K562 (cell line): Measurements from ENCODE around the gene IBA57. TPM values are rescaled to one million over a fixed set of nuclear protein-coding genes. Genes with fewer than 3 reads are reported as not detected.

Experiments used
- ATAC-seq: fragments of 200-7000 bp; cut with Tn5 transposase; 3 replicates; pipeline ENCODE4 v1.9.1; 2020; ENCODE audit warnings: moderate library complexity
- BruUV-seq: library from RNA; stranded (reverse); fragments of 400-500 nt; replicated peaks from 2 replicates; lab custom pipeline; 2021; lab: Mats Ljungman, UMichigan
- CTCF ChIA-PET: fragments of 300-600 bp; formaldehyde crosslinking; extraction: SDS; loops from one replicate; lab custom pipeline; 2021; ENCODE audit warnings: low intra/inter-chr PET ratio; lab: Yijun Ruan, JAX
- POLR2A ChIA-PET: fragments of 300-600, 350-650 bp; sonication (Branson Sonifier 250); formaldehyde crosslinking; extraction: SDS; loops from one replicate; lab custom pipeline; 2021; ENCODE audit warnings: antibody characterized with exemption, inconsistent platforms; lab: Yijun Ruan, JAX
- DNase-seq, 4 experiments: peaks; one replicate each; pipeline versions ENCODE4 v3.0.0 to v3.0.0-alpha.2; 2011 to 2018; ENCODE audit warnings: low spot score in 3 of 4, mixed read lengths in 3 of 4; ENCODE audit errors: extremely low read depth in 1 of 4
- FAIRE-seq: peaks from 2 replicates; lab custom pipeline; 2011; peaks lifted over from hg19 to GRCh38; lab: Jason Lieb, UNC
- H2AFZ ChIP-seq: 2 replicates; pipeline ENCODE4 v1.6.0; 2011; ENCODE audit warnings: low read depth, low read length, control low read depth, inconsistent platforms
- H3K27ac ChIP-seq: fragments of 200-600 bp; 3 replicates; pipeline ENCODE4 v1.8.0; 2011; ENCODE audit warnings: low read depth, mild to moderate bottlenecking, control low read depth, inconsistent platforms, low read length, moderate library complexity, mixed read lengths; ENCODE audit errors: extremely low read depth
- H3K27me3 ChIP-seq, 2 experiments: fragments of 300-600 bp in 1 of 2; 2 replicates in 1 of 2; 3 replicates in 1 of 2; pipeline versions ENCODE4 v1.6.0 to v1.8.0; 2011; ENCODE audit warnings: inconsistent platforms in 2 of 2, low read length in 2 of 2, mild to moderate bottlenecking in 1 of 2, mixed read lengths in 1 of 2, moderate library complexity in 1 of 2; ENCODE audit not compliant: control insufficient read depth in 2 of 2, insufficient read depth in 2 of 2
- H3K36me3 ChIP-seq: fragments of 300-600 bp; 3 replicates; pipeline ENCODE4 v1.8.0; 2011; ENCODE audit warnings: mild to moderate bottlenecking, low read length, inconsistent platforms; ENCODE audit not compliant: control insufficient read depth, insufficient read depth
- H3K4me1 ChIP-seq, 2 experiments: fragments of 200-600 bp in 1 of 2; replicated peaks in 1 of 2; 2 replicates in 1 of 2; 3 replicates in 1 of 2; pipeline versions ENCODE4 v1.5.1 to v1.8.0; 2011; ENCODE audit warnings: inconsistent platforms in 2 of 2, low read length in 2 of 2, mild to moderate bottlenecking in 1 of 2, mixed read lengths in 1 of 2, moderate library complexity in 1 of 2; ENCODE audit not compliant: control insufficient read depth in 2 of 2, insufficient read depth in 2 of 2
- H3K4me2 ChIP-seq: 2 replicates; pipeline ENCODE4 v1.6.1; 2011; ENCODE audit warnings: low read length, control low read depth, inconsistent platforms, mixed read lengths; ENCODE audit not compliant: insufficient read depth
- H3K4me3 ChIP-seq: fragments of 200-600 bp; sonication (generic), shearing (Covaris generic); 2 replicates; pipeline ENCODE4 v1.5.1; 2016; ENCODE audit warnings: control low read depth, inconsistent platforms
- H3K79me2 ChIP-seq: fragments of 200-600 bp; 3 replicates; pipeline ENCODE4 v1.8.0; 2011; ENCODE audit warnings: low read length, inconsistent platforms; ENCODE audit not compliant: control insufficient read depth, insufficient read depth
- H3K9ac ChIP-seq, 2 experiments: 2 replicates each; pipeline versions ENCODE4 v1.6.0 to v1.6.1; 2011; ENCODE audit warnings: low read depth in 2 of 2, low read length in 2 of 2, control low read depth in 1 of 2, inconsistent platforms in 1 of 2, mild to moderate bottlenecking in 1 of 2, mixed read lengths in 1 of 2; ENCODE audit not compliant: insufficient read depth in 1 of 2
- H3K9me1 ChIP-seq: one replicate; pipeline ENCODE4 v1.6.0; 2011; ENCODE audit warnings: inconsistent platforms, mild to moderate bottlenecking, low read length, moderate library complexity; ENCODE audit not compliant: control insufficient read depth, insufficient read depth
- H3K9me3 ChIP-seq: replicated peaks from 2 replicates; pipeline ENCODE4 v1.5.1; 2011; ENCODE audit warnings: low read depth, low read length, inconsistent platforms; ENCODE audit not compliant: control insufficient read depth, insufficient read depth
- H4K20me1 ChIP-seq: replicated peaks from 2 replicates; pipeline ENCODE4 v1.6.1; 2011; ENCODE audit warnings: low read length, inconsistent platforms, mixed read lengths; ENCODE audit not compliant: control insufficient read depth, insufficient read depth
- ARID4B ChIP-seq: sonication (generic); formaldehyde crosslinking; IDR thresholded peaks from 2 replicates; pipeline ENCODE4 v1.8.0; 2022; ENCODE audit warnings: mild to moderate bottlenecking, missing genetic modification reagents
- E2F4 ChIP-seq: sonication (generic); formaldehyde crosslinking; IDR thresholded peaks from 2 replicates; pipeline ENCODE4 v1.8.0; 2022; ENCODE audit warnings: mild to moderate bottlenecking, low read depth, missing genetic modification reagents
- MNT ChIP-seq, 2 experiments: fragments of 450-650 bp; conservative IDR thresholded peaks; 2 replicates each; pipeline ENCODE4 v1.6.1; 2017; ENCODE audit warnings: mild to moderate bottlenecking in 2 of 2, moderate library complexity in 2 of 2
- NELFE ChIP-seq: IDR thresholded peaks from 2 replicates; pipeline ENCODE4 v1.6.1; 2011; ENCODE audit warnings: mild to moderate bottlenecking; ENCODE audit not compliant: insufficient read depth, insufficient read length
- NRF1 ChIP-seq, 2 experiments: fragments of 450-650 bp; IDR thresholded peaks in 1 of 2; conservative IDR thresholded peaks in 1 of 2; 2 replicates each; pipeline ENCODE4 v1.6.1; 2014; ENCODE audit warnings: mild to moderate bottlenecking in 2 of 2
- POLR2A ChIP-seq: fragments of 450-650 bp; conservative IDR thresholded peaks from 2 replicates; pipeline ENCODE4 v1.6.1; 2016
- PTBP1 ChIP-seq: fragments of 200-400 bp; formaldehyde crosslinking; IDR thresholded peaks from 2 replicates; pipeline ENCODE4 v1.6.1; 2017; ENCODE audit warnings: low read depth, low read length
- RBM15 ChIP-seq: fragments of 200-400 bp; formaldehyde crosslinking; IDR thresholded peaks from 2 replicates; pipeline ENCODE4 v1.6.1; 2018; ENCODE audit warnings: mild to moderate bottlenecking, low read length, moderate library complexity; ENCODE audit not compliant: insufficient read depth
- SIN3A ChIP-seq, 2 experiments: fragments of 150-350 bp in 1 of 2; IDR thresholded peaks; 2 replicates each; pipeline ENCODE4 v1.6.1; 2011 to 2016; ENCODE audit warnings: borderline replicate concordance in 2 of 2, low read depth in 2 of 2, low read length in 2 of 2, mild to moderate bottlenecking in 2 of 2, moderate library complexity in 2 of 2; ENCODE audit not compliant: control insufficient read depth in 1 of 2
- SMAD2 ChIP-seq: fragments of 150-350 bp; IDR thresholded peaks from 2 replicates; pipeline ENCODE4 v1.6.1; 2014; ENCODE audit warnings: low read depth, mild to moderate bottlenecking, low read length
- ZBTB7A ChIP-seq: IDR thresholded peaks from 2 replicates; pipeline ENCODE4 v1.6.1; 2011; ENCODE audit warnings: low read depth, mild to moderate bottlenecking, low read length, moderate library complexity, borderline replicate concordance; ENCODE audit not compliant: control insufficient read depth
- ZNF384 ChIP-seq: IDR thresholded peaks from 2 replicates; pipeline ENCODE4 v1.6.1; 2012; ENCODE audit warnings: low read depth, low read length, improper control_type of control experiment
- WGBS: fragments of 100-300 bp; shearing (Covaris generic); methylation state at CpG from one replicate; pipeline ENCODE4 v1.1.6; 2016; ENCODE audit warnings: low coverage, mixed read lengths; ENCODE audit not compliant: insufficient coverage; ENCODE audit errors: missing lambda C conversion rate; 5-methylcytosine and 5-hydroxymethylcytosine counted together
- in situ Hi-C: fragments of 300-500 bp; cut with MboI; formaldehyde crosslinking; loops from 4 replicates; pipeline ENCODE4 v1.15.0; 2018; ENCODE audit warnings: inconsistent platforms, mixed read lengths
- intact Hi-C: fragments of 100-400 bp; cut with micrococcal nuclease; formaldehyde crosslinking; loops from 2 replicates; pipeline ENCODE4 v1.14.2; 2022
- polyA plus RNA-seq, 8 experiments: library from polyadenylated mRNA; depleted of rRNA in 4 of 8; stranded (reverse) in 5 of 8; unstranded in 3 of 8; fragments of >200 nt; fragmentation: Nextera tagmentation in 2 of 8; fragmentation: Illumina TruSeq in 1 of 8; extraction: Ambion mirVana in 2 of 8; extraction: Trizol in 1 of 8; gene quantifications; 2 replicates each; pipeline versions ENCODE4 v1.2.1 to v1.2.3, GENCODE V29; 2011 to 2014; ENCODE audit warnings: inconsistent platforms in 1 of 8, missing spikeins in 1 of 8
- total RNA-seq, 7 experiments: library from RNA; depleted of rRNA in 6 of 7; stranded (reverse); fragments of >200 nt in 6 of 7; fragmentation: Illumina TruSeq in 2 of 7; extraction: Trizol in 2 of 7; gene quantifications; 2 replicates each; pipeline versions ENCODE4 v1.2.1 to v1.2.3, GENCODE V29; 2011 to 2021; ENCODE audit warnings: low replicate concordance in 1 of 7

The IBA57 gene
- total and polyA plus RNA-seq, 9 of the 15 experiments (the other 6 are each of a cell fraction or from before 2014, with no cell fraction given) = 0.77 to 15.5 (median 2.7) TPM

GRCh38 chr1:228144193-228144992 is 21.2 kb upstream of the IBA57 start (continued):
- no peak for TF ChIP-seq PTBP1
- TF ChIP-seq POLR2A = no peak
- 0 out of 4 replicates have a peak, but pooled peaks of 1 of the 2 experiments have one; percentile 18 for TF ChIP-seq MNT (conservative IDR thresholded peaks at IDR 0.05)
- TF ChIP-seq SIN3A (IDR thresholded peaks at IDR 0.05; ENCODE audit: borderline replicate concordance in 2 of 2, control insufficient read depth in 1 of 2, low read depth in 2 of 2, low read length in 2 of 2) = no peak
- no peak for TF ChIP-seq ZNF384

GRCh38 chr1:228144993-228145343 is 20.6 kb upstream of the IBA57 start:
- FAIRE-seq (peak; percentile 70), DNase-seq (no peak), ATAC-seq (no peak)
- in situ Hi-C loops (no loop called here), intact Hi-C loops (loop anchor here (1.0 kb wide), 1 partner anchor 19 kb away; no protein-coding TSS in a partner anchor)
- Histone ChIP-seq H3K27me3 (no peaks in the 10 kb centered on the region), H3K4me2 (peak overlapping the region; percentile 74), H3K27ac (peak overlapping the region; percentile 58), H3K9me3 (no peaks in the 10 kb centered on the region), H3K4me1 (peaks cover 67 to 98% of the 10 kb centered on the region in 2 experiments), H2AFZ (no peak overlapping the region), H3K79me2 (peaks cover 94% of the 10 kb centered on the region), H3K9me1 (peaks cover 24% of the 10 kb centered on the region), H3K9ac (peak overlapping the region; percentile 37 to 86), H3K4me3 (no peak overlapping the region), H4K20me1 (peaks cover 68% of the 10 kb centered on the region), H3K36me3 (peaks cover 63% of the 10 kb centered on the region; the same call in 2 of the 3 replicates)
- CTCF ChIA-PET = no interaction called here
- POLR2A ChIA-PET = interaction anchor here (0.7 to 6.0 kb wide), 10 partner anchors 9 to 314 kb away, joined by 3 to 47 read pairs (median 4); partner anchors contain the start of genes ARF1 and IBA57
- WGBS = 41% methylated on average over 8 of the region's 8 CpGs
- BruUV-seq = no TSS peak
- no peak for TF ChIP-seq E2F4
- TF ChIP-seq SMAD2 = no peak
- 0 out of 2 replicates have a peak, but pooled peaks have one; percentile 16 for TF ChIP-seq ZBTB7A
- peak; percentile 21; the same call in 1 of the 2 replicates for TF ChIP-seq ARID4B (CRISPR knock-in tag)
- TF ChIP-seq RBM15 = no peak
- no peak for TF ChIP-seq NRF1 (conservative IDR thresholded peaks at IDR 0.05 in 1 of 2, IDR thresholded peaks at IDR 0.05 in 1 of 2)
- no peak for TF ChIP-seq NELFE
